Nephron (organoid): ENCODE data around the gene ALAS2.

Experiments
- H3K27ac Mint-ChIP-seq, 3 experiments: 2 replicates each; pipeline ENCODE4 v1.8.0; 2020; ENCODE audit warnings: mixed read lengths in 3 of 3, mild to moderate bottlenecking in 2 of 3, moderate library complexity in 1 of 3
- H3K27me3 Mint-ChIP-seq: 2 replicates; pipeline ENCODE4 v1.8.0; 2021; ENCODE audit warnings: low read depth, mild to moderate bottlenecking, moderate library complexity, mixed read lengths
- H3K36me3 Mint-ChIP-seq: 2 replicates; pipeline ENCODE4 v1.8.0; 2020; ENCODE audit warnings: low read depth, mixed read lengths
- H3K4me1 Mint-ChIP-seq: 2 replicates; pipeline ENCODE4 v1.8.0; 2020; ENCODE audit warnings: mixed read lengths
- H3K4me3 Mint-ChIP-seq, 3 experiments: 2 replicates each; pipeline ENCODE4 v1.8.0; 2020; ENCODE audit warnings: mild to moderate bottlenecking in 3 of 3, mixed read lengths in 3 of 3, moderate library complexity in 2 of 3
- H3K9me3 Mint-ChIP-seq: 2 replicates; pipeline ENCODE4 v1.8.0; 2020; ENCODE audit warnings: mixed read lengths
- CTCF ChIP-seq, 3 experiments: fragments of 200-600 bp; sonication (generic); IDR thresholded peaks; one replicate each; pipeline ENCODE4 v1.5.0; 2021; ENCODE audit warnings: antibody characterized with exemption in 3 of 3; ENCODE audit not compliant: unreplicated experiment in 3 of 3

The ALAS2 gene

GRCh38 chrX:55008571-55009358, 22.0 kb downstream of the ALAS2 start:
- TF ChIP-seq CTCF (IDR thresholded peaks at IDR 0.05; ENCODE audit: unreplicated experiment in 3 of 3), result no peak
- H3K9me3 Mint-ChIP-seq, result peaks cover 5% of the 10 kb centered on the region
- H3K4me1 Mint-ChIP-seq, result peaks cover 7% of the 10 kb centered on the region
- peak overlapping the region in 2 of 3 experiments; percentile 8 to 42 for H3K27ac Mint-ChIP-seq
- H3K36me3 Mint-ChIP-seq, result peaks cover 20% of the 10 kb centered on the region
- H3K27me3 Mint-ChIP-seq, result no peaks in the 10 kb centered on the region
- no peak overlapping the region for H3K4me3 Mint-ChIP-seq

- no peak for TF ChIP-seq CTCF (IDR thresholded peaks at IDR 0.05; ENCODE audit: unreplicated experiment in 3 of 3)
- no peak overlapping the region for H3K4me3 Mint-ChIP-seq
- no peaks in the 10 kb centered on the region for H3K27me3 Mint-ChIP-seq
- H3K4me1 Mint-ChIP-seq, result peaks cover 7% of the 10 kb centered on the region
- peaks cover 8% of the 10 kb centered on the region for H3K9me3 Mint-ChIP-seq
- H3K27ac Mint-ChIP-seq, result peak overlapping the region; percentile 29 to 88 (median 65)
- peaks cover 26% of the 10 kb centered on the region for H3K36me3 Mint-ChIP-seq
Measured at GRCh38 chrX:55007656-55008055, 23.1 kb downstream of the ALAS2 start.

GRCh38 chrX:55006827-55007621, 23.8 kb downstream of the ALAS2 start:
- peaks cover 8% of the 10 kb centered on the region for H3K9me3 Mint-ChIP-seq
- H3K4me3 Mint-ChIP-seq, result no peak overlapping the region
- TF ChIP-seq CTCF (IDR thresholded peaks at IDR 0.05; ENCODE audit: unreplicated experiment in 3 of 3), result no peak
- no peaks in the 10 kb centered on the region for H3K27me3 Mint-ChIP-seq
- H3K36me3 Mint-ChIP-seq, result peaks cover 26% of the 10 kb centered on the region
- peaks cover 7% of the 10 kb centered on the region for H3K4me1 Mint-ChIP-seq
- peak overlapping the region; percentile 29 to 88 (median 65) for H3K27ac Mint-ChIP-seq

GRCh38 chrX:55005256-55005655, 25.5 kb downstream of the ALAS2 start:
- H3K36me3 Mint-ChIP-seq, result peaks cover 26% of the 10 kb centered on the region
- H3K4me1 Mint-ChIP-seq, result peaks cover 20% of the 10 kb centered on the region
- H3K27me3 Mint-ChIP-seq, result no peaks in the 10 kb centered on the region
- TF ChIP-seq CTCF (IDR thresholded peaks at IDR 0.05; ENCODE audit: unreplicated experiment in 3 of 3), result no peak
- H3K9me3 Mint-ChIP-seq, result peaks cover 8% of the 10 kb centered on the region
- H3K27ac Mint-ChIP-seq, result no peak overlapping the region
- no peak overlapping the region for H3K4me3 Mint-ChIP-seq

- Mint-ChIP-seq H3K4me1 (peaks cover 26% of the 10 kb centered on the region), H3K9me3 (peaks cover 5% of the 10 kb centered on the region), H3K36me3 (peaks cover 26% of the 10 kb centered on the region), H3K27me3 (no peaks in the 10 kb centered on the region), H3K4me3 (no peak overlapping the region), H3K27ac (no peak overlapping the region)
- TF ChIP-seq CTCF (IDR thresholded peaks at IDR 0.05; ENCODE audit: unreplicated experiment in 3 of 3), result no peak
Measured at GRCh38 chrX:55004231-55004630, 26.5 kb downstream of the ALAS2 start.
